CD4-positive, alpha-beta T cell treated with Interferon gamma for 1 hour (primary cell): Measurements from ENCODE around the gene PRIM2.
"Not testable (repeated sequence)": the region's sequence is repeated elsewhere in the genome, so short reads cannot be mapped to it uniquely, and the experiment has no call there.

Source experiments
- DNase-seq: peaks from one replicate; pipeline ENCODE4 v3.0.0-alpha.2; 2020

Gene PRIM2

GRCh38 chr6:57515171-57515570, 197.7 kb downstream of the PRIM2 start:
- not testable (repeated sequence) for DNase-seq

GRCh38 chr6:57515845-57516244, 198.4 kb downstream of the PRIM2 start:
- DNase-seq, result not testable (repeated sequence)

- DNase-seq, result not testable (repeated sequence)
Observed at GRCh38 chr6:57516776-57517175, 199.3 kb downstream of the PRIM2 start.

GRCh38 chr6:57519198-57519597, 201.8 kb downstream of the PRIM2 start:
- not testable (repeated sequence) for DNase-seq

GRCh38 chr6:57521085-57521484, 203.7 kb downstream of the PRIM2 start:
- DNase-seq, result not testable (repeated sequence)

GRCh38 chr6:57523221-57523620, 205.8 kb downstream of the PRIM2 start:
- not testable (repeated sequence) for DNase-seq

GRCh38 chr6:57529755-57530154, 212.3 kb downstream of the PRIM2 start:
- DNase-seq, result not testable (repeated sequence)

GRCh38 chr6:57532660-57533059, 215.2 kb downstream of the PRIM2 start:
- not testable (repeated sequence) for DNase-seq

- DNase-seq, result not testable (repeated sequence)
Observed at GRCh38 chr6:57535121-57535520, 217.7 kb downstream of the PRIM2 start.

GRCh38 chr6:57535994-57536393, 218.6 kb downstream of the PRIM2 start:
- not testable (repeated sequence) for DNase-seq

- not testable (repeated sequence) for DNase-seq
Observed at GRCh38 chr6:57537916-57538315, 220.5 kb downstream of the PRIM2 start.

GRCh38 chr6:57551961-57552360, 234.5 kb downstream of the PRIM2 start:
- DNase-seq, result not testable (repeated sequence)

- DNase-seq, result not testable (repeated sequence)
Observed at GRCh38 chr6:57557855-57558254, 240.4 kb downstream of the PRIM2 start.

GRCh38 chr6:57559170-57559569, 241.7 kb downstream of the PRIM2 start:
- DNase-seq, result not testable (repeated sequence)

- not testable (repeated sequence) for DNase-seq
Observed at GRCh38 chr6:57562233-57562632, 244.8 kb downstream of the PRIM2 start.

GRCh38 chr6:57572119-57572518, 254.7 kb downstream of the PRIM2 start:
- not testable (repeated sequence) for DNase-seq

GRCh38 chr6:57572844-57573243, 255.4 kb downstream of the PRIM2 start:
- DNase-seq, result not testable (repeated sequence)

GRCh38 chr6:57577023-57577422, 259.6 kb downstream of the PRIM2 start:
- not testable (repeated sequence) for DNase-seq

- not testable (repeated sequence) for DNase-seq
Observed at GRCh38 chr6:57579489-57579888, 262.1 kb downstream of the PRIM2 start.

- DNase-seq, result not testable (repeated sequence)
Observed at GRCh38 chr6:57581586-57581985, 264.2 kb downstream of the PRIM2 start.

GRCh38 chr6:57601105-57601504, 283.7 kb downstream of the PRIM2 start:
- not testable (repeated sequence) for DNase-seq

- not testable (repeated sequence) for DNase-seq
Observed at GRCh38 chr6:57605303-57605702, 287.9 kb downstream of the PRIM2 start.

- DNase-seq, result not testable (repeated sequence)
Observed at GRCh38 chr6:57606331-57606730, 288.9 kb downstream of the PRIM2 start.

- not testable (repeated sequence) for DNase-seq
Observed at GRCh38 chr6:57610612-57611011, 293.2 kb downstream of the PRIM2 start.

- DNase-seq, result not testable (repeated sequence)
Observed at GRCh38 chr6:57618959-57619358, 301.5 kb downstream of the PRIM2 start.
